Measurements from ENCODE around the gene CHD9. TPM values are rescaled to one million over a fixed set of nuclear protein-coding genes. Genes with fewer than 3 reads are reported as not detected.
"Not testable (repeated sequence)": the region's sequence is repeated elsewhere in the genome, so short reads cannot be mapped to it uniquely, and the experiment has no call there.

The CHD9 gene, protein sequence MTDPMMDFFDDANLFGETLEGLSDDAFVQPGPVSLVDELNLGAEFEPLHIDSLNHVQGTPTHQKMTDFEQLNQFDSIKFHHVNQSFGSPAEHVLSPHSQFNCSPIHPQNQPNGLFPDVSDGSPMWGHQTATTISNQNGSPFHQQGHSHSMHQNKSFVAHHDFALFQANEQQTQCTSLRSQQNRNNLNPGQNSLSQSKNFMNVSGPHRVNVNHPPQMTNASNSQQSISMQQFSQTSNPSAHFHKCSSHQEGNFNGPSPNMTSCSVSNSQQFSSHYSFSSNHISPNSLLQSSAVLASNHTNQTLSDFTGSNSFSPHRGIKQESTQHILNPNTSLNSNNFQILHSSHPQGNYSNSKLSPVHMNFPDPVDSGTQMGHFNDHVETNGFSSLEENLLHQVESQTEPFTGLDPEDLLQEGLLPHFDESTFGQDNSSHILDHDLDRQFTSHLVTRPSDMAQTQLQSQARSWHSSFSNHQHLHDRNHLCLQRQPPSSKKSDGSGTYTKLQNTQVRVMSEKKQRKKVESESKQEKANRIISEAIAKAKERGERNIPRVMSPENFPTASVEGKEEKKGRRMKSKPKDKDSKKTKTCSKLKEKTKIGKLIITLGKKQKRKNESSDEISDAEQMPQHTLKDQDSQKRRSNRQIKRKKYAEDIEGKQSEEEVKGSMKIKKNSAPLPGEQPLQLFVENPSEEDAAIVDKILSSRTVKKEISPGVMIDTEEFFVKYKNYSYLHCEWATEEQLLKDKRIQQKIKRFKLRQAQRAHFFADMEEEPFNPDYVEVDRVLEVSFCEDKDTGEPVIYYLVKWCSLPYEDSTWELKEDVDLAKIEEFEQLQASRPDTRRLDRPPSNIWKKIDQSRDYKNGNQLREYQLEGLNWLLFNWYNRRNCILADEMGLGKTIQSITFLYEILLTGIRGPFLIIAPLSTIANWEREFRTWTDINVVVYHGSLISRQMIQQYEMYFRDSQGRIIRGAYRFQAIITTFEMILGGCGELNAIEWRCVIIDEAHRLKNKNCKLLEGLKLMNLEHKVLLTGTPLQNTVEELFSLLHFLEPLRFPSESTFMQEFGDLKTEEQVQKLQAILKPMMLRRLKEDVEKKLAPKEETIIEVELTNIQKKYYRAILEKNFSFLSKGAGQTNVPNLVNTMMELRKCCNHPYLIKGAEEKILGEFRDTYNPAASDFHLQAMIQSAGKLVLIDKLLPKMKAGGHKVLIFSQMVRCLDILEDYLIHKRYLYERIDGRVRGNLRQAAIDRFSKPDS (N-terminal part only)
- 28.8 and 35.5 TPM in 2 replicates for total RNA-seq (2014; rRNA removed; shearing (Covaris generic))

DNA sequence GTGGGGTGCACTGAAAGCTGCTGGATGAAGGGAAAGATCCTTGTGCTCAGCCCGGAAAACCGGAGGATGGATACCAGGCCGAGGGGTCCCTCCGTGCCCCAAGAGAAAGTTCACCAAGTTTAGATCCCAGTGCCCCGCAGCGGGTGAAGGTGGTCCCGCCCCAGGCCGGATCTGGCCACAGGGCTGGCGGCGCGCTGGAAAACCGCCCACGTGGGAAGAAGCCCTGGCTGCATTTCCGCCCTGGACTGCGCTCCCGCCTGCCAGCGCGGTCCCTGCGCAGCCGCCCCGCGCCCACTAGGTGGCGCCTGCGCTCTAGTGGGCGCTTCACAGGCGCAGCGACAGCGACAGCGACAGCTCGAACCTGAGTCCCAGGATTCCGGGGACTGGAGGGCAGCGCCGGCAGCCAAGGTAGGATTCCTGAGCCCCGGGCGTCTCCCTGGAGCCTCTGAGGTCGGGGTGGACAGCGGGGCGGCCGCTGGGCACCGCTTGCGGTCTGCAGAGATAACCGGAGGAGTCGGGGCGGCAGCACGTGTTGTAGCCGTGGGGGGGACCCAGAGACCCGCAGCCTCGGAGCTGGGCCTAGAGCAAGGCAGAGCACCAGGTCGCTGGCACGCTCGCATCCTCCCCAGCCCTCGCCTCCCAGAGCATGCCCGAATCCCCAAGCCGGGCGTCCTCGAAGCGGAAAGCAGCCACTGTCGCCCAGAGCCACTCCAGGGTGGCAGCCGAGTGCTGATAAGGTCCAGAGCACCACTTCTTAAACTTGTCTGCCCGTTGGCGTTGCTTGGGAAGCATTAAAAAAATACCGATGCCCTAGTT, at the start of gene CHD9:
CHD9 (plus strand) TSS at position 322 of the 816 bp plus-strand sequence. CDS start 101,099 bp downstream, outside the sequence.
- peak; percentile 80 for DNase-seq (ENCODE audit: low spot score)

DNA sequence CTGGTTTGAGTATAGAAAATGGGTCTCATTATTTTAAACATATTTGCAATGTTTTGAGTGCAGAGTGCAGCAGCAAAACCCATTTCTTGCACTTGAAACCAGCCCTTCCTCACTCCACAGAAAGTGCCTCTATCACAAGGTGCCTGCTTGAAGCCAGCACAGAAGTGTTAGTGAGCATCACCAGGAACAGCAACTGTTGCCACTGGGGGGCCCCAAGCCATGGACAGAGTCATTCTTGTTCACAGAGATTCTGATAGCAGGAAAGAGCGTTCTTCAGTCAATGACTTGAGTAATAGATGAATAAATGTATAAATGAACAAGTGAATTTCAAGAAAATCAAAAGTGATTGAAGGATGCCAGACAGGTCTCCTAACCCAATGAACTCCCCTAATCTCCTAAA, 47.7 kb upstream of the CHD9 start:
- DNase-seq (ENCODE audit: low spot score): no peak

GRCh38 chr16:53014287-53014686, 40.5 kb upstream of the CHD9 start:
- DNase-seq (ENCODE audit: low spot score): no peak

DNA sequence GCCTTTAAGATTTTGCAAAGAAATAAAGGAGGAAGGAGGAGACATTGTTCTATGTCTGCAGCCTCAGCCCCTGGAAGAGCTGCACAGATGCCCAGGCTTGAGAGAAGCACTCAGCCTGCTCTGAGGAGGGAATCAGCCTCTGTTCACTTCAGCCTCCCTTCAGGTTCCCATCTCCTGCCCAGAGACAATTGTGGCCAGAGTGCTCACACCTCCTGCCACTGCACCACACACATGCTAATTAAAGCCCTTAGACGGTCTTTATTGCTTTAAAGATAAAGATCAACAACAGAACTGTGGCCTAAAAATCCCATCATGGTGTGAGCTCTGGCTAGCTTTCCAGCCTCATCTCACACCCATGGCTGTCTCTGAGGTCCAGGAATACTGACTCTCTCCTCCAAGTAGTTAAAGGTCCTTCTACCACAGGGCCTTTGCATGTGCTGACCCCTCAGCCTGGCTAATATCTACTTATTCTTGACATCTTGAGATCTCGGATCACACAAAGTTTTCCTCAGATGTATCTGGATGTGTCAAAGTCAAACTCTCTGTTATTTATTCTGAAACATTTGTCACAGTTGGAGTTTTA, 35.9 kb upstream of the CHD9 start:
- no peak for DNase-seq (ENCODE audit: low spot score)

DNA sequence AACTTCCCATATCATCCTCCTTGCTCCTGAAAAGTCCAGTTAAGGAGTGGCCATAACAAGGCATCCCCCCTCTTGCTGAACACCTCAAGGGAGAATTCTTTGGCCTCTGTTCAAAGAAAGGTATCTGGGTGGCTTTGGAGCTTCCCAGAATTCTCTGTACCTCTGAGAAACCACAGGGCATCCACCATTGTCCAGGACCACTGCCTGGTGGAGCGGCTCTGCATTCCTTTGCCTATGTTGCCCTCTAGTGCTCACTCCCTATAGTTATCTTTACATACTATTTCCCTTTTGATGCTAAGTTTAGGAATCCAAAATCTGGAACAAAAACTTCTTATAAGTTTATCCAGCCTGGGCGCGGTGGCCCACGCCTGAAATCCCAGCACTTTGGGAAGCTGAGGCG, 32.4 kb upstream of the CHD9 start:
- peak; percentile 70 for DNase-seq (ENCODE audit: low spot score)

- no peak for DNase-seq (ENCODE audit: low spot score)
Observed at GRCh38 chr16:53024045-53024444, 30.7 kb upstream of the CHD9 start.

GRCh38 chr16:53029971-53030370, 24.8 kb upstream of the CHD9 start:
- no peak for DNase-seq (ENCODE audit: low spot score)

GRCh38 chr16:53031323-53031942, 23.4 kb upstream of the CHD9 start:
- DNase-seq (ENCODE audit: low spot score): no peak

DNA sequence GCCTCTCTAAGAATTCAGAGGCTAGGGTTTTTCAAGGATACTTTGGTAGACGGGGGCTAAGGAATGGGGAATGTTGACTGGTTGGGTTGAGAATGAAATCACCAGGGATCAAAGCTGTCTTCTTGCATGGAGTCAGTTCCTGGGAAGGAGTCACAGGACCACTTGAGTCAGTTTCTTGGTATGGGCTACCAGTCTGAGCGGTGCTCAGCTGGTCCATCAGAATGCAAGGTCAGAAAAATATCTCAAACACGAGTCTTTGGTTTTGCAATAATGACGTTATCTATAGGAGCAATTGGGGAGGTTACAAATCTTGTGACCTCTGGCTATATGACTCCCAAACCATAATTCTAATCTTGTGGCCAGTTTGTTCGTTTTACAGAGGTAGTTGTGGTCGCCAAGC, 20.5 kb upstream of the CHD9 start:
- no peak for DNase-seq (ENCODE audit: low spot score)

DNA sequence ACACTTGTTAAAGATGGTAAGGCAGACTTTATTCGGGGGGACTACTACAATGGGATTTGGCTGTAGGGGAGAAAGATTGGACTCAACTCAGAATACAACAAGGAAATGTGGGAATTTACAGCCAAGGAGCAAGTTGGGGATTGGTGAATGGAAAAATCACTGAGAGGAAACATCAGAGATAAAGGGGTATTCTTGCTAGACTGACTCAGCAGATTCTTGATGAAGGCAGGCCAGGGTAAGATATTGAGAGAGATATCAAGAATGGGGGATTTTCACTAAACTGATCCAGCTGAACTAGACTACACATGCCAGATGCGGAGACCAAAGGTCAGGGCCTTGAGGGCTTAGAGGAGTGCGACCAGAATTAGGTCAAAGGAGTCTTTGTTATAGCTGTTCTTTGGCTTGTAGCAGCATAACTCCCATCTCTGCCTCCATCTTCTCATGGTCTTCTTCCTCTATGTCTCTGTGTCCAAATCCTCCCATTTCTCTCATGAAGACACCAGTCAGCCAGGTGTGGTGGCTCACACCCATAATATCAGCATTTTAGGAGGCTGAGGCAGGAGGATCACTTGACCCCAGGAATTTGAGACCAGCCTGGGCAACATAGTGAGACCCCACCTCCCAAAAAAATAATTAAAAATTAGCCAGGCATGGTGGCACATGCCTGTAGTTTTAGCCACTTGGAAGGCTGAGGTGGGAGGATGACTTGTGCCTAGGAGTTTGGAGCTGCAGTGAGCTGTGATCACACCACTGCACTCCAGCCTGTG, 19.4 kb upstream of the CHD9 start:
- no peak for DNase-seq (ENCODE audit: low spot score)

DNA sequence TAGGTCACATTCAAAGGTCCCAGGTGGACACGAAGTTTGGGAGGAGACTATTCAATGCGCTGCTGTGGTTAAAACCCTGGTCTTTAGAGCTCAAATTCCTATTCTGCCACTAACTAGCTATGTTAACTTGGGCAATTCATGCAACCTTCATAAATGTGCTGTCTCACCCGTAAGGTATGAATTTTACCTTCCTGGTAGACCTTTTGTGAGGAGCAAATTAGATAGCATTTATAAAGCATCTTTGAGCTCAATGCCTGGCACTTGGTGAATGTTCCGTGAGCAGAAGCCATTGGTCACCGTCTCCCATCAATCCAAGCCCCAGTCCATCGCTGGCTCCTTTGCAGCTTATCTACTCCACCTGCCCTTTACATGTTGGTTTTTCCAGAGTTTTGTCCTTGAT, 18.7 kb upstream of the CHD9 start:
- DNase-seq (ENCODE audit: low spot score): no peak

DNA sequence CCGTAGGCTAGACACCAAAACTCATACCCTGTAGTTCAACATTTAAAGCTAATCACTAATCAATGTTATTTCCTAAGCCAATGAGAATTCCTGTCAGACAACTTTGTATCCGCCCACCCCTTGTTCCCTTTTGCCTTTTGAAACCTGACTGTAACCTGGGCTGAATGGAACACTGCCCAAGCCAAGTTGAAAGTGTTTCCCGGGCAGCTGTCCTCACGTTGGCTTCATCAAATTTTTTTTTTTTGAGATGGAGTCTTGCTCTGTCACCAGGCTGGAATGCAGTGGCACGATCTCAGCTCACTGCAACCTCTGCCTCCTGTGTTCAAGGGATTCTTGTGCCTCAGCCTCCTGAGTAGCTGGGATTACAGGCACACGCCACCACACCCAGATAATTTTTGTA, 18.1 kb upstream of the CHD9 start:
- DNase-seq (ENCODE audit: low spot score): not testable (repeated sequence)

GRCh38 chr16:53040788-53041187, 14.0 kb upstream of the CHD9 start:
- DNase-seq (ENCODE audit: low spot score): no peak

DNA sequence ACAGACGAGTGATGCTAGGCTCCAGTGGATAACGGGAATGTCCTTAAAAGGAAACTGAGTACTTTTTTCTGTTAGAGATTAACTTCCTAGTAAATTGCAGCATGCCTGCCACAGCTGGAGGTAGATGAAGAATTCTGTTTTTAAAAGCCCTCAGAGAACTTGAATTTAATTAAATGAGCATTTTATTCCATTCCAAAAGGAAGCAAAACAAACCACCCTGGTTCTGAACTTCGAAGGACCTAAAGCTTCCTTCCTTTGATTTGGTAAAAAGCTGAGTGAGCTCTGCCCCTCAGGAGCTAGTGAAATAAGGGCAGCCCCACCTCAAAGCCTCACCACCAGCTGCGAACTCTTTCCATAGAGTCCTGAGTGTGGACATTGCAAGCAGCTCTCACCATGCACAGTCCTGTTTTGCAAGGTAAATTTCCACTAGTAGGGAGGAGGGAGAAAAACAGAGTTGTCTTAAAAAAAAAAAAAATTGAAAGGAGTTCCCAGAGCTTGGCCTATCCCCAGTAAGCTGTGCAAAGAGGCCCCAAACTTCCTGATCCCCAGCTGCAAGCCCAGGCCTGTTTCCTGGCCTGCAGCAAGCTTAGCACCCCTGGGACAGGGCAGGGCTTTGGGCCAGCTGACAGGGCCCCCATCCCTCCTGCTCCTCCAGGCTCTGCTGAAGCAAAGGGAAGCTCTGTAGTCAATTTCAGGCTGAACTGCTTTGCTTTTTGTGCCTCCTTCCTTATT, 13.3 kb upstream of the CHD9 start:
- DNase-seq (ENCODE audit: low spot score): no peak

DNA sequence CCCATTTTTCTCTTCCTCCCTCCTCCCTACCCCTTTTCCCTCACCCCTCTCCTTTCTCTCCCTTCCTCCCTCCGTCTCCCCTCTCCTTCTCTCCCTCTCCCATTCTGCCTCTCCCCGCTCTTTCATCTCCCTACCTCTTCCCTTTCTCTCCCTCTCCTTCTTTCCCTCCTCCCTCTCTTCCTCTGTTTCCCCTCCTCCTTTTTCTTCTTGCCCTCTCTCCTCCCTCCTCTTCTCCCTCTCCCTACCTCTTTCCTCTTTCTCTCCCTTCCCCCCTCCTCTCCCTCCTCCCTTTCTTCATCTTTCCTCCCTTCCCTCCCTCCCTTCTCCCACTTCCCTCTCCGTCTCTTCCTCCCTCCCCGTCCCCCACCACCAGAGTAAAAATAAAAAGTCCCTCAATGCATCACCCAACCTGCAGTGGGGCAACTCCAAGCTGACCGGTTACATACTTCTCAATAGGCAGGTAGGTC, 12.5 kb upstream of the CHD9 start:
- no peak for DNase-seq (ENCODE audit: low spot score)

- no peak for DNase-seq (ENCODE audit: low spot score)
Observed at GRCh38 chr16:53043428-53043831, 11.4 kb upstream of the CHD9 start.

GRCh38 chr16:53043986-53044601, 10.7 kb upstream of the CHD9 start:
- DNase-seq (ENCODE audit: low spot score): no peak

Data from A172 (cell line).